Measurements from ENCODE around the gene CELF1. TPM values are rescaled to one million over a fixed set of nuclear protein-coding genes. Genes with fewer than 3 reads are reported as not detected.

The CELF1 gene
- total and polyA plus RNA-seq, 2 donors (not counting 1 experiment from before 2014, with no cell fraction given) = 52.0 to 153 TPM

GRCh38 chr11:47524291-47524874 lies 28.5 kb downstream of the CELF1 start:
- Mint-ChIP-seq H3K4me3 (peak overlapping the region; percentile 79), H3K27me3 (no peaks in the 10 kb centered on the region), H3K9me3 (ENCODE audit: insufficient read depth) (no peaks in the 10 kb centered on the region), H3K4me1 (peaks cover 63% of the 10 kb centered on the region), H3K27ac (peak overlapping the region; percentile 87)
- H3K27ac ChIP-seq (ENCODE audit: low read length in 2 of 2) = peak overlapping the region; percentile 4 to 77
- H3K4me3 ChIP-seq (ENCODE audit: control extremely low read depth in 1 of 5, extremely low read depth in 1 of 5, insufficient read depth in 1 of 5, low read depth in 2 of 5, low read length in 4 of 5) = peak overlapping the region in 1 of 5 experiments; percentile 11
- peak overlapping the region; percentile 55 for H3K4me2 ChIP-seq (replicated peaks; ENCODE audit: low read depth, low read length, poor library complexity, severe bottlenecking)
- peaks cover 0 to 14% of the 10 kb centered on the region in 2 experiments for H3K36me3 ChIP-seq (replicated peaks in 1 of 2; ENCODE audit: control extremely low read depth in 1 of 2, control insufficient read depth in 1 of 2, extremely low read depth in 1 of 2, insufficient read depth in 2 of 2, low read length in 1 of 2)
- H3K4me1 ChIP-seq (ENCODE audit: control insufficient read depth in 2 of 2, insufficient read depth in 2 of 2, low read length in 2 of 2) = peaks cover 29 to 41% of the 10 kb centered on the region in 2 donors
- no peak for ATAC-seq (ENCODE audit: low read depth)
- H3K9ac ChIP-seq (ENCODE audit: low read length) = peak overlapping the region; percentile 18
- CTCF ChIA-PET = interaction anchor here (1.5 kb wide), 1 partner anchor 13 kb away, joined by 3 read pairs; no protein-coding TSS in a partner anchor
- intact Hi-C loops (cut with micrococcal nuclease) = loop anchor here (2.0 kb wide), 1 partner anchor 18 kb away; no protein-coding TSS in a partner anchor
- TF ChIP-seq CTCF (IDR thresholded peaks at IDR 0.05) (no peak), EZH2 (IDR thresholded peaks at IDR 0.05; ENCODE audit: borderline replicate concordance, insufficient read depth, low read depth, low read length, poor library complexity, severe bottlenecking) (no peak)
- peaks cover 65% of the 10 kb centered on the region for H4K20me1 ChIP-seq (ENCODE audit: control insufficient read depth, insufficient read depth, low read length, poor library complexity, severe bottlenecking)
- peaks cover 100% of the 10 kb centered on the region for H3K79me2 ChIP-seq (ENCODE audit: control insufficient read depth, insufficient read depth, low read length)
- POLR2A ChIA-PET = no interaction called here
- H3K9me3 ChIP-seq (ENCODE audit: control extremely low read depth in 1 of 3, control insufficient read depth in 2 of 3, insufficient read depth in 1 of 3, low read length in 2 of 3) = no peaks in the 10 kb centered on the region
- WGBS (ENCODE audit: insufficient coverage) = 65% methylated on average over 8 of the region's 9 CpGs
- no peaks in the 10 kb centered on the region for H3K27me3 ChIP-seq (replicated peaks in 1 of 4; ENCODE audit: control extremely low read depth in 1 of 4, control insufficient read depth in 3 of 4, insufficient read depth in 4 of 4, low read length in 3 of 4)
- peak overlapping the region; percentile 12 for H2AFZ ChIP-seq (ENCODE audit: insufficient read depth, low read depth, low read length, poor library complexity, severe bottlenecking)
- DNase-seq = peak; percentile 27
